Posterior vena cava (tissue), 2 donors: ENCODE measurements around the gene NCK1. TPM values are rescaled to one million over a fixed set of nuclear protein-coding genes. Genes with fewer than 3 reads are reported as not detected.

Experiments used
- DNase-seq: peaks from one replicate; pipeline ENCODE4 v3.0.0-alpha.2; 2020; ENCODE audit warnings: low spot score
- intact Hi-C, 2 donors: fragments of 100-400 bp; cut with DNase I; formaldehyde crosslinking; loops; one replicate each; pipeline versions ENCODE4 v1.14.1 to v1.14.2; 2022 to 2023
- total RNA-seq, 2 donors: library from RNA; stranded (reverse); fragmentation: NEBNext Ultra II Directional; extraction: Animal tissue kit (Norgen Biotek cat#: 25700); gene quantifications; one replicate each; pipeline ENCODE4 v1.2.1, GENCODE V29; 2021
- donor health status: DM: yes; HTN: yes; CAD: no.
- donor health status: DM: yes; HTN: yes; CAD: no.

The NCK1 gene
- total RNA-seq, 2 donors from 2014 or later, result 27.2 to 32.4 TPM

- DNase-seq, result no peak
- intact Hi-C loops, result no loop called here
Observed at GRCh38 chr3:136932978-136933772, 71.2 kb downstream of the NCK1 start.

DNA sequence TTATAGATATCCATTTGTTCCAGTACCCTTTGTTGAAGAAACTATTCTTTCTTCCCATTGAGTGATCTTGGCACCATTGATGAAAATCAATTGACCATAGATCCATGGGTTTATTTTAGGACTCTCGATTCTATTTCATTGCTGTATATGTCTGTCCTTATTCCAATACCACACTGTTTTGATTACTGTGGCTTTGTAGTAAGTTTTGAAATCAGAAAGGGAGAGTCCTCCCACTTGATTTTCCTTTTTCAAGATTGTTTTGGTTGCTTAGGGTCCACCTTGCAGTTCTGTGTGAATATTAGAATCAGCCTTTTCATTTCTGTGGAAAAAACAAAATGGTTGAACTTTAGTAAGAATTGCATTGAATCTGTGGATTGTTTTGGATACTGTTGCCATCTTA is 75.2 kb downstream of the NCK1 start:
- intact Hi-C loops, result no loop called here

DNA sequence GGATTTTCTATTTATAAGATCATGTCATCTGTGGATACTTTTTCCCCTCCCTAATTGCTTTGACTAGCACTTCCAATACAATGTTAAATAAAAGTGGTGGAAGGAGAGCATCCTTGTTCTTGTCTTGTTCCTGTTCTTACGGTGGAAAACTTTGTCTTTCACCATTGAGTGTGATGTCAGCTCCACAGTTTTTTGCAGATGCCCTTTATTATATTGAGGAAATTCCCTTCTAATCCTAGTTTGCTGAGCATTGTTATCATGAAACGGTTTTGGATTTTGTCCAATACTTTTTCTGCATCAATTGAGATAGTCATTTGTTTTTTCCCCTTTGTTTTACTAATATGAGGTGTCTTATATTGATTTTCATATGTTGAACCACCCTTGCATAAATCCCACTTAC is 75.8 kb downstream of the NCK1 start:
- intact Hi-C loops, result no loop called here
- no peak for DNase-seq

More for the DNA sequence above, 75.2 kb downstream of the NCK1 start:
- no peak for DNase-seq

DNA sequence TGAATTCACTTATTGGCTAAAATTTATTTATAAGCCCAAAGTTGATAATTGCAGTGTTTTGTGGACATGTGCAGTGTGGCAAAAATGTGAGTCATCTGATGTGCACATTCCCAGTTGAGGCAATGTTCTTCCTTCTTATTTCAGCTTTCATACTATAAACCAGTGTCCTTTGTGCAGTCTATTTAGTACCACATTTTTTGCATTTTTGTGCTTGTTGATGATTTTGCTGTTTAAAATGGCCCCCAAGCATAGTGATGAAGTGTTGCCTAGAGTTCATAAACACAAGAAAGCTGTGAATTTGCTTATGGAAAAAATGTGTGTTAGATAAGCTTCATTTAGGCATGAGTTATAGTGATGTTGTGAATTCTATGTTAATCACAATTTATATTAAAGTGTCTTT is 76.3 kb downstream of the NCK1 start:
- intact Hi-C loops, result no loop called here
- DNase-seq, result no peak

DNA sequence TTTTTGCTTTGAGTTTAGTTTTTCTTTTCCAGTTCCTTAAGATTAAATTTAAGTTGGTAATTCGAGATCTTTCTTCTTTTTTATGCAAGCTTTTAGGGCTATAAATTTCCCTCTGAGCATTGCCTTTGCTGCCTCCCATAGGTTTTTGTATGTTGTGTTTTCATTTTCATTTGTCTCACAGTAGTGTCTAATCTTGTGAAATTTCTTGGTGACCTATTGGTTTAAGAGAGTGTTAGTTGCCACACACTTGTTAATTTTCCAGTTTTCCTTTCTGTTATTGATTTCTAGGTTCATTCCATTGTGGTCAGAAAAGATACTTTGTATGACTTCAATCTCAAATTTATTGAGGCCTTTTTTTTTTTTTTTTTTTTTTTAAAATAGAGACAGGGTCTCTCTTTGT is 77.5 kb downstream of the NCK1 start:
- intact Hi-C loops, result no loop called here
- no peak for DNase-seq

DNA sequence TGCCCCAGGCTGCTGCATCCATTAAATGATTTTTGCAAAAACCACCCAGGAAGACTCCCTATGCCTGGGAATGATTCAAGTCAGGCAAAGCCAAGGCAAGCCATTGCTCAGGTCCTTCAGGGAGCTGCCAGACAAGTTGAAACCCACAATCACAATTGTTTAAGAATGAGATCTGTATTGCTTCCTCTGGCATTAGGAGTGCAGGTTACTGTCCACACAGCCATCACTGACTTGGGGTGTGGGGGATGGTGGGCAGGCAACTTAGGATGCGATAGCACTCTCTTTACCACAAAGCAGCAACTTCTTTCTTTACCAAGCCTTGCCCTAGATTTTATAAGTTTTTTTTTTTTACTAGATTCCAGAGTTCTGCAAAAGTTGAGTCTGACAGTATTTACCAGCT is 80.8 kb downstream of the NCK1 start:
- intact Hi-C loops, result no loop called here
- DNase-seq, result no peak

- no peak for DNase-seq
- intact Hi-C loops, result no loop called here
Observed at GRCh38 chr3:136943436-136943835, 81.4 kb downstream of the NCK1 start.

DNA sequence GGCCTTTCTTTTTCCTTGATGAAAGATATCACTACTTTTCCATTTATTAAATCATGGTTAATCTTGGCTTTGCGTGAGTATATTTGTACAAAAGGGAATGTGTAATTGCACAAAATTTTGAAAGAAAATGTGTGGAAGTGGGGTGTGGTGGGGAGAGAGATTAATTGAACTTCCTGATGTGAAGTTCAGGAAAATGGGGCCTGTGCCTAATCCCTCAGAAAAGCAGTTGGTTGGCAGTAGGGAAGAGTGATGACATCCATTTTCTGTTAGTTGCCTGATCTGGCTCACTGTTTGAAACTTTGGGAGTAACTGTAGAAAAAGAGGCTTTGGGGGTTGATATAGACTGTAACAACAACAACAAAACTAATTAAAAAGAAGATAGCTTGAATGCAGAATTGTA is 85.0 kb downstream of the NCK1 start:
- intact Hi-C loops, result no loop called here
- no peak for DNase-seq

DNA sequence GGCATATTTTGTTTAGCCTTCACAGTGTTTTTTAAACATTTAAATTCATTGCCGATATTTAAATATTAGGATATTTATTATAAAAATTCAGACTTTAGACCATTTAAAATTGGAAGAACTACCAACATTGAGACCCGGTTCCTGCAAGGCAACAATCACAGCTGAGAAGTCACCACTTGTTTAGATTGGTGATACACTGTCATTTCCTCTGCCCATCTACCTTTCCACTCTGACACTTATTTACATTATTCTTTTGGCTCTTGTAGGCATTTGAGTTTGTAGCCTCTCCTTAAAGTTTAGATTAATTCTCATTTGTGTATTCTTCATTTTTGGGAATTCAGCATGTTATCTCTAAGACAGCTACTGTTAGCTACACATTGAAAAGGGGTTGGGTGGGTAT is 85.5 kb downstream of the NCK1 start:
- intact Hi-C loops, result no loop called here

DNA sequence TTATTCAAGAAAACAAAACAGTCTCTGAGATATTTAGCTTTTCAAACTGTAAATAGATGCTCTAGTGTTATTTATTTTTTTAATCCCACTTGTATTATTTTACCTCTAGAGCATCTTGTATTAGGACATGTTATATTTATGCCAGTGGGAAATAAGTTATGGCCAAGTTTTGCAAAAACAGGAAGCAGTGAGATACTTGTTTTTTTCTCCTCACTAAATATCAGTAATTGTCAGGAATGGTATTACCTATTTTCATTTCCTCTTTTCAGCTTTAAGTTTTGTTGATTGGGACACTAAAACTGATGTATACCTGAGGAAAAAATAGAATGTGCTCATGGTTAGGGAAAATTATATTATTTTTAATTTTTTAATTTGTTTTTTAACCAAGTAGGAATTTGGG is 87.1 kb downstream of the NCK1 start:
- intact Hi-C loops, result no loop called here
- DNase-seq, result no peak

More for the DNA sequence above, 85.5 kb downstream of the NCK1 start:
- DNase-seq, result no peak

GRCh38 chr3:136949708-136950107 is 87.7 kb downstream of the NCK1 start:
- intact Hi-C loops, result no loop called here

GRCh38 chr3:136950623-136951022 is 88.6 kb downstream of the NCK1 start:
- intact Hi-C loops, result no loop called here
- no peak for DNase-seq

More at GRCh38 chr3:136949708-136950107, 87.7 kb downstream of the NCK1 start:
- DNase-seq, result no peak

GRCh38 chr3:136952292-136952691 is 90.3 kb downstream of the NCK1 start:
- DNase-seq, result no peak
- intact Hi-C loops, result no loop called here

GRCh38 chr3:136954251-136954650 is 92.2 kb downstream of the NCK1 start:
- no peak for DNase-seq
- intact Hi-C loops, result no loop called here

DNA sequence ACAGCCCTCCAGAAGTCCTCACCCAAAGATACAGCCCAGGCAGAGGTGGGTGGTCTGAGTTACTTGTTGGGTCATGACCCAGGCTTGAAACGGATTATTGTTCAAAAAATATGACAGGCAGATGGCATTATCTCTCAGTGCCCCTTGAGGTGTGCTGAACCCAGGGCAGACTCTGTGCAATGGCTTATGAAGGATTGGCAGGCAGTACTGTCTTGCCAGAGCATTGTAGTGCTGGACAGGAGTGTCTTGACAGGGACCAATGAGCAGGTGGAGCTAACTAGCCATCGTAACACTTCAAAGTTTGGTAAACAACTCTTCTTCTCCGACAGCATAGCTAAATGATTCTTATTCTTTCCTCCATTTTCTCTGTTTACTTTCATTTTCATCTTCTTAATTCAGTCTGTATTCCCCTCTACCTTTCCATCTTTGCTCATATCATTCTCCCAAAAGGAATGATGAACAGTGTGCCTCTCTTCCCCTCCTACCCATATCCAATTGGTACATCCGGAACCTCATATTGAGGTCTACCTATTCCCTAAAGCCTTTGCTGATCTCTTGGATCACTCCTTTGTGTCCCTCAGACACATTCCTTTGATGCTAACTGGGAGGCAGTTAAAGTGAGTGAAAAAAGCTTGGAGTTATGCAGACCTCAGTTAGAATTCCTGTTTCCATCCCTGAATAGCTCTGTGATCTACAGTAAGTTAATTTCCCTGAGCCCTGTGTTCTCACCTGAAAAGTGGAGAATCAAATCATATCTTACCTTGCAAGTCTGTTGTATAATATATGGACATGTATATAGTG is 93.2 kb downstream of the NCK1 start:
- intact Hi-C loops, result no loop called here
- DNase-seq, result no peak

- intact Hi-C loops, result no loop called here
- no peak for DNase-seq
Observed at GRCh38 chr3:136955813-136956212, 93.8 kb downstream of the NCK1 start.

DNA sequence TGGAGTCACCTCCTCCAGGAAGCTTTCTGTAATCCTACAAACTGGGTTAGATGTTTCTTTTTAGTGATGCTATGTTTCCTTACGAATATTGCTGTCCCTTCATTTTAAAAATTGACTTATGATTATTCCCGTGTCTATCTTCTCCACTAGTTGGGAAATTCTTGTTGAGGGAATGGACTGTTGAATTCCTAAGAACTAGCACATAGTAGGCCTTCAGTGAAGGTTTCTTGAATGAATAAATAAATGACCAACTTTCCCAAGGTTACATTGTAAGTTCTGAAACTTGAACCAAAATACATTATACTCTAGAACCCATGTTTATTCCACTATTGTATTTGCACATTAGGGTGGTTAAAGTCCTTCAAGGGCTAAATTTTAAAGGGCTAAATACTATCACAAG is 95.0 kb downstream of the NCK1 start:
- intact Hi-C loops, result no loop called here
- DNase-seq, result no peak

DNA sequence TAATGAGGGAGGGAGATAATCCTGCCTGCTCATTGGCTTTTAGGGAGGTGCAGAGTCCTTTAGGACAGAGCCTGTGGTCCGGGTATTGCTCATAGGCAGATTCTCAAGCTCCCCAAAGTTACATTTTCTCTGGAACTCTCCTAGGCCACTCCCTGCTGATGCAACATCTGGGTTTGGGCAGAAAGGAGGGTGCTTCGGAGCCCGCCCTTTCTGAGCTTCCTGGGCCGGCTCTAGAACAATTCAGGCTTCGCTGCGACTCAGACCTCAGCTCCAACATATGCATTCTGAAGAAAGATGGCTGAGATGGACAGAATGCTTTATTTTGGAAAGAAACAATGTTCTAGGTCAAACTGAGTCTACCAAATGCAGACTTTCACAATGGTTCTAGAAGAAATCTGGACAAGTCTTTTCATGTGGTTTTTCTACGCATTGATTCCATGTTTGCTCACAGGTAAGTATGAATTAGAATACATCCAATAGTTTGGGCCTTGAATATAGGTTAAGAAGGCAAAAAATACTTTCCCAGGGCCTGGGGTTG is 95.8 kb downstream of the NCK1 start, which contains the start of gene IL20RB:
TSS of gene IL20RB (plus strand) at position 233 of the 538 bp plus-strand sequence. CDS start at position 364, 131 bp downstream.
- DNase-seq, result no peak

DNA sequence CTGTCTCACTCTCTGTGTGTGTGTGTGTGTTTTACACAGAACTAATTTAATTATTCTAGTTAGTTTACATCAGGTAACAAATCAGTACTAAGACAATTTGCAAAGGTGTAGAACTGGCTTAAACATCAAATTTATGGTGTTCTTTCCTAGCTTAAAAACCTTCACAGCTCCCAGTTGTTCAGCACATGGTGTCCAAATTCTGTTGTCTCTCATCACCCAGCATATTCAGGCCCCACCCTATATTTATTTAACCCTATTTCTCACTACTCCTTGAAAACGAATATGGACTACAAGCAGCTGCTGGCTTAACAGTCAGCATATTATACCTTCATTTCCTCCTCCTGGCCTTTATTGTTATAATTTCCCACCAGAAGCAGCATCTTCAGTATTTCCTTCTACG is 96.9 kb downstream of the NCK1 start:
- no peak for DNase-seq
- intact Hi-C loops, result no loop called here

More for the DNA sequence above, 95.8 kb downstream of the NCK1 start, which contains the start of gene IL20RB:
- intact Hi-C loops, result no loop called here

DNA sequence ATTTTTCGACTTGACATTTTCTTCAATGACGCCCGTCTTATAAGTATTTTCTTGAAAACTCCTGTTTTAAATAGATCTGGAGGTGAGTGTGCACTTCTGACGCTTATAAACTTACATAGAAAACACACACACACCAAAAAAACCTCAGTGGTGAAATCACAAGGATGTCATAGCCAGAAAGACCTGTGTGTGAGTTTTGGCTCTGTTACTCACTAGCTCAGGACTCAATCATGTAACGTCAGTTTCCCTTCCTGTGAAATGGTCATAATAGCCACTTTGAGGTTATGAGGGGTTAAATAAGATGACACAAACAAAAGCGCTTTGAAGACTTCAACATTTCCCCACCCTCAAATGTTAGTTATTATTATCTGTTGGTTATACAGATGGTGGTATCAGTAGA is 97.6 kb downstream of the NCK1 start:
- no peak for DNase-seq
- intact Hi-C loops, result no loop called here
